Embryonic facial prominence (tissue), 1 donor: ENCODE results near the gene DNMT1.
"Not testable (repeated sequence)": the region's sequence is repeated elsewhere in the genome, so short reads cannot be mapped to it uniquely, and the experiment has no call there.

Source experiments
- DNase-seq: peaks from one replicate; pipeline ENCODE4 v3.0.0-alpha.2; 2016; ENCODE audit errors: extremely low spot score

DNMT1 gene

DNA sequence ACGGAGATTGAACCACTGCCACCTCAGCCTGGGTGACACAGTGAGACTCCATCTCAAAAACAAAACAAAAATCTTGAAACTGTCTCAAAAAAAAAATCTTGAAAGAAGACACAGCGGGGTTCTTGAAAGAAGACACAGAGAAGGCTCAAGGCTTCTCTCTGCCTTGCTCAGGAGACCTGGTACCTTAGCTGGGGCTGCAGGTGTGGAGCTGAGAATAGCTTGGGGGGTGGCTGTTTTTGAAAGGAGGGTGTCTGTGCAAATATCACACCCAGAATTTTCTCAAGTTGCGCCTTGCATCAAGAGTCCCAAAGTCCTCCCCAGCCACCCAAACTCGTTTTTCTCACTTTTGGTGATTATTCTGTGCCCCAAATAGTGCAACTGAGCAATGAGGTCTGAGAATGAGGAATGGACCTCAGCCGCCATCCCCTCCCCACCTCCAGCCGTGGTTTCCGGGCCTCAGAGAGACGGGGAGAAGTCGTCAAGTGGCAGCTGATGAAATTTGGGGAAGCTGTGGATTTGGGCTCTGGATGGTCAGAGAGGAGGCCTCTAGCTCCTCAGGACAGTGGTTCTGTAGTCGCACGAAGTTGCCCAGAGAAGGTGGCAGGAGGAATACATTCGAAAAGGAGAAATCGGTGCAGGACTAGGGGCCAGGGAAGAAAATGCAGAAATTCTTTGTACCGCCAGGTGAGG lies 27.6 kb upstream of the DNMT1 start:
- no peak for DNase-seq

DNA sequence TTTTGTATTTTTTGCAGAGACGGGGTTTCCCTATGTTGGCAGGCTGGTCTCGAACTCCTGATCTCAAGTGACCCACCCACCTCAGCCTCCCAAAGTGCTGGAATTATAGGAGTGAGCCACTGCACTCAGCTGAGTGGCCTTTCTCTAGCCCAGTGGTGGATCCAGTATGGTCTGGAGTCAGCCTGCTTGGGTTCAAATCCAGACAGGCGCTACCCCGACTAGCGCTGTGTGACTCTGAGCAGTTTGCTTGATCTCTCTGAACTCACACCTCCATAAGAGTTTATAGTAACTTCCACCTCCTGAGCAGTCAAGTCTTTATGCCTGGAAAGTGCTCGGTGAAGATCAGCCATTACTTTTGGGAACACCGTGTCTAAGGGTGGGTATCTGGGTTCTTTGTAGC lies 25.9 kb upstream of the DNMT1 start:
- no peak for DNase-seq

DNA sequence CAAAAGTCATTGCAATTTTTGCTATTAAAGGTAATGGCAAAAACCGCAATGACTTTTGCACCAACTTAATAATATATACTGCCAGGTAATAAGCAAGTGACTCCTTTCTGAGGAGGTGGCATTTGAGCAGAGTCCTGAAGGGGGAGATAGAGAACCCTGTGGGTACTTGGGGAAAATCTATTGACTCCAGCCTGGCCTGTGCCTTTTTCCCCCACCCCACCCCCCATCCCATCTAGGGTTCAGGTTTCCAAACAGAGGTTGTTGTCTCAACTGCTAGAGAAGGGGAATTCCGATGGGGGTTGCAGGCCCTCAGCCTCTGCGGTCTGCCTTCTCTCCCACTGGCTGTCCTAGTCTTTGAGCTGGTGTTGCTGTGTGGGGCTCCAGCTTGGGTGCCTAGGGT lies 24.9 kb upstream of the DNMT1 start:
- DNase-seq, result no peak

DNA sequence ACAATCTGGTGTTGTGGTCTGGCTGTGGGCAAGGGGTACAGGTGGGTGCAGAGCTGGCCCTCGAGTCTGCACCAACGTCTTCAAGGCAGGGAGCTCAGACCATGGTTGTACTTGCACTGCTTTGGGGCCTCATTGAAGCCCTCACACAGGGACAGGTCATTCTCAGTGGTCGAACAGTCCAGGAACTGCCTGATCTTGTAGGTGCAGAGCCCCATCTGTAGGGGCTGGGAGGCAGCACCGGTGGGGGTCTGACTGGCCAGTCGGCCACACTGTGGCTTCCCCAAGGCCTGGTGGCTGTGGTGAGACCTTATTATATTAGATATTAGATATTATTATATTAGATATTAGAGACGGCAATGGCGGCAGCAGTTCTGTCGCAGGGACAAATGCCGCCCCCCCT lies 22.3 kb upstream of the DNMT1 start:
- no peak for DNase-seq

DNA sequence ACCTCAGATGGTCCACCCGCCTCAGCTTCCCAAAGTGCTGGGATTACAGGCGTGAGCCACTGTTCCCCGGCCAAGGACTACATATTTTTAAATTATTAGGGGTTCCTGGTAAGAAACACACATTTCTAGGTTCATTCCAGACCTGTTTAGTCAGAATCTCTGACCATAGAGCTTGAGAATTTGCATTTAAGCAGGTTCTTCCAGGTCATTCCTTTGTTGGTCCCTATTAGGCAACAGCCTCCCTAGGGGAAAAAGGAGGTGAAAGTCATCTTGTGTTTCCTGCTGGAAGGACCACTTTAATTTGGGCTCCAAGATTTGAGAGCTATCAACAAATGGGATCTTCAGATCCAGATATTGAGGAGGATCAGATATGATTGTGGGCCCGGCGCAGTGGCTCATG lies 20.0 kb upstream of the DNMT1 start:
- DNase-seq, result no peak

DNA sequence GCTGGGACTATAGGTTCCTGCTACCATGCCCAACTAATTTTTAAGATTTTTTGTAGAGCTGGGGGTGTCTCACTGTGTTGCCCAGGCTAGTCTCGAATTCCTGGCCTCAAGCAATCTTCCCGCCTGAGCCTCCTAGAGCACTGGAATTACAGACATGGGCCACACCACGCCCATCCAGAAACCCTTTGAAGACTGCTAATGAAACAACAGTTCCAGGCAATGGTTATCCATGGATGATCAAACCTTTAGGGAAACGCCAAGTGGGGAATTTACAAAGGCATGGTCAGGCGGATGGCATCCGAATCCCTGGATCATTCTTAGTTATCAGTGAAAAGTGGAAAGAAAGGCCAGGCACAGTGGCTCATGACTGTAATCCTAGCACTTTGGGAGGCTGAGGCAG lies 16.9 kb upstream of the DNMT1 start:
- DNase-seq, result no peak

DNA sequence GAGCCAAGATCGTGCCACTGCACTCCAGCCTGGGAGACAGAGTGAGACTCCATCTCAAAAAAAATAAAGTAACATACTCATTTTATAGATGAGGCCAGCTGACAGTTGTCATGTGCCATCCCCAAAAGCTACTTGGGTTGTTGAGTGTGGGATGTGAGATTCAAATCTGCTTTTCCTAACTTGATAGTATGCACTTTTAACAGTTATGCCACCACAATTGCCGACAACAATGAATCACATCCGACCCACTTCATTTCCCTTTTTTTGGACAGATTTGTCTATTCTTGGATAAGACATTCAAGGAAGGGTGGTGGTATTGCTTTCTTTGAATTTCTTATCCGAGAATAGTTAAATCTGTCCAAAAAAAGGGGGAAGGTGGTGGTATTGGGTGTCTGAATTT lies 16.3 kb upstream of the DNMT1 start:
- DNase-seq, result no peak

DNA sequence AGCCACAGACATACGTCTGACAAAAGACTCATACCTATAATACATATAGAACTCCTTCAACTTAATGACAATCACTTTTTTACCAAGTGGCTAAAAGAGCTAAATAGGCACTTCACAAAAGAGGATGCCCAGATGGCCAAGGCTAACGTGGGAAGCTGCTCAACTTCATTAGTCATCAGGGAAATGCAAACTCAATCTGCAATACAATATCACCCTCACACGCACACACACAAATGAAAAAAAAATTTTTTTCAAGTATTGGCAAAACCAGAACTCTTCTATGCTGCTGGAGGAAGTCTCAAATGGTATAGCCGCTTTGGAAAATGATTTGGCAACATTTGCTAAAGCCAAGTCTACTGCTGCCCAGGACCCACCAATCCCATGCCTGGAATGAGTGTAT lies 14.6 kb upstream of the DNMT1 start:
- DNase-seq, result no peak

DNA sequence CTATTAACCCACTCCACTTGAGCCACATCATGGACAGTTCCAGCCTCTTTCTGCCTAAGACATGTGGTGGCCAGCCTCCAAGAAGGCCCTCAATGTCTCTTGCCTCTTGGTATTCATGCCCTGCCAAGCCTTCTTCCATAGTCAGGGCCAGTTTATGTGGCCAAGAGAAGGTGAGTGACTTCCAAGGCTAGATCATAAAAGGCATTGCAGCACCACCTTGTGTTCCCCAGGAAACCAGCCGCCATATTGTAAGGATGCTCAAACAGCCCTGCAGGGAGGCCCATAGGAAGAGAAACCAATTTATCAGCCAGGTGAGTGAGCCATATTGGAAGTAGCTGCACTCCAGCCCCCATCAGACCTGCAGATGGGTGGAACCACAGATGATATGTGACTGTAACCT lies 12.3 kb upstream of the DNMT1 start:
- no peak for DNase-seq

DNA sequence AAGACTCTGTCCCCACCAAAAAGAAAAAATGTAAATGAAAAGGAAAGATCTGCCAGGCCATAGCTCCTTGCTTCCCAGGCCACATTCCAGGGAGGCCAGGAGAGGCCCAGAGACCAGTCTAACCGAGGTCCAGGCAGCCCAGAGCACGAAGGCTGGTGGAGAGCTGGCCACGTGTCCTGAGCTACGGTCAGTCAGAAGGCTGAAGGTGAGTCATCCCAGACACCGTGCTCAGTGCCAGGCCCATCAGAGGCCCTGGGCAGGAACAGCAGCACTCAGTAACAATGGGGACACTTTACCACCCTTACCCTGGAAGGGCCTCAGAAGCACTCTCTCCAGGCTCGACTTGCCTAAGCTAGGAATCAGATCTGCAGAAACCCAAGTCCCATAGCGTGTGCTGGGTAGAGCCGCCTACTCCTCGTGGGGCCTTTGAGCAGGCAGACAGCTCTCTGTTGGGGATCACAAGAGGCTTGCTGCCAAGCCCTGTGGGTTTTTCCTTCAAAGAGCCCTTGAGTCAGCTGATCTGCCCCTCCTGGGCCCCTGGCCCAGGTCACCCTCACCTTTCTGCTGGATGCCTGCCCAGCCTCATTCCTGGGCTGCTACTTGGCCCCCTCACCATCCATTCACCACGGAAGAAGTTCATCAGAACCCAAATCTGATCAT lies 11.6 kb upstream of the DNMT1 start:
- DNase-seq, result no peak

DNA sequence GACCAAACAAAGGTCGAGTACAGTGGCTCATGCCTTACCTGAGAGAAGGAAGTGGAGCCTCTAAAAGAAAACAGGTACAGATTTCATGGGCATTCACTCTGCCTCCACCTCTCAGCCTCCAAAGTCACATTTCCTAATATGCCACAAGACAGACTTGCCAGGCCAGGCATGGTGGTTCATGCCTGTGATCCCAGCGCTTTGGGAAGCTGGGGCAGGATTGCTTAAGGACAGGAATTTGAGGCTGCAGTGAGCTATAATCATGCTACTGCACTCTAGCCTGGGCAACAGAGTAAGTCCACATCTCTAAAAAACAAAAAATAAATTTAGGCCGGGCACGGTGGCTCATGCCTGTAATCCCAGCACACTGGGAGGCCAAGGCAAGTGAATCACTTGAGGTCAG lies 10.9 kb upstream of the DNMT1 start:
- no peak for DNase-seq

DNA sequence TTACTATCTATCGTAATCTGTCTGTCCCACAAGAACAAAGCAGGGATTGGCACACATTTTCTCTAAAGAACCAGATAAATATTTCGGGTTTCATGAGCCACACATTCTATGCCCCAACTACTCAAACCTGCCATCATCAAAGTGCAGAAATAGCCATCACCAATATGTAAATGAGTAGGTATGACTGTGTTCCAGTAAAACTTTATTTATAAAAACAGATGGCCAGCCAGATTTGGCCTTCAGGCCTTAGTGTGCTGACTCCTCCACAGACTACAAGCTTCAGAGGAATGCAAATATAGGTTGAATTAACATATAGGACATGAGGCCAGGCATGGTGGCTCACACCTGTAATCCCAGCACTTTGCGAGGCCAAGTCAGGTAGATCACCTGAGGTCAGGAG lies 8.9 kb upstream of the DNMT1 start:
- DNase-seq, result no peak

DNA sequence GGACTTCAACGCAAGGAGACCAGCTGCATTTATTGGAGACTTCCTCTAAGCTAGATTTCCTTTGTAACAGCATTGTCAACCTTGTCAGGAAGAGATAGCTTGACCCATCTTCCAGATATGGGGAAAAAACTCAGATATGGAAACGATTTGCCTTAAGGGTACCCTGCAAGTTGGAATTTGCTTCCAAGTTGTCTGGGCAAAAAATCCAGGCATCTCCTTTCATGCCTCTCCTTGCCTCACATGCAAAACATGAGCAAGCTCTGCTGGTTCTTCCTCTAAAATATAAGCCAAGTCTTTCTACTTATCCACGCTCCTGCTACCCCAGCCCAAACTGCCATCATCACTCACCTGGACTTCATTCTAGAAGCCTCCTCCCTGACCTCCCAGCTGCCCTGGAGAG lies 6.4 kb upstream of the DNMT1 start:
- no peak for DNase-seq

DNA sequence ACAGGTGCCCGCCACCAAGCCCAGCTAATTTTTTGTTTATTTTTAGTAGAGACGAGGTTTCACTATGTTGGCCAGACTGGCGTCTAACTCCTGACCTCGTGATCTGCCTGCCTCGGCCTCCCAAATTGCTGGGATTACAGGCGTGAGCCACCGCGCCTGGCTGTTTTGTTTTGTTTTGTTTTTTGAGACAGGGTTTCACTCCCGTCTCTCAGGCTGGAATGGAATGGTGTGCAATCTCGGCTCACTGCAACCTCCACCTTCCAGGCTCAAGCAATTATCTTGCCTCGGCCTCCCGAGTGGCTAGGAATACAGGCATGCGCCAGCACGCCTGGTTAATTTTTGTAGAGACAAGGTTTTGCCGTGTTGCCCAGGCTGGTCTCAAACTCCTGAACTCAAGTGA lies 5.3 kb upstream of the DNMT1 start:
- DNase-seq, result not testable (repeated sequence)

DNA sequence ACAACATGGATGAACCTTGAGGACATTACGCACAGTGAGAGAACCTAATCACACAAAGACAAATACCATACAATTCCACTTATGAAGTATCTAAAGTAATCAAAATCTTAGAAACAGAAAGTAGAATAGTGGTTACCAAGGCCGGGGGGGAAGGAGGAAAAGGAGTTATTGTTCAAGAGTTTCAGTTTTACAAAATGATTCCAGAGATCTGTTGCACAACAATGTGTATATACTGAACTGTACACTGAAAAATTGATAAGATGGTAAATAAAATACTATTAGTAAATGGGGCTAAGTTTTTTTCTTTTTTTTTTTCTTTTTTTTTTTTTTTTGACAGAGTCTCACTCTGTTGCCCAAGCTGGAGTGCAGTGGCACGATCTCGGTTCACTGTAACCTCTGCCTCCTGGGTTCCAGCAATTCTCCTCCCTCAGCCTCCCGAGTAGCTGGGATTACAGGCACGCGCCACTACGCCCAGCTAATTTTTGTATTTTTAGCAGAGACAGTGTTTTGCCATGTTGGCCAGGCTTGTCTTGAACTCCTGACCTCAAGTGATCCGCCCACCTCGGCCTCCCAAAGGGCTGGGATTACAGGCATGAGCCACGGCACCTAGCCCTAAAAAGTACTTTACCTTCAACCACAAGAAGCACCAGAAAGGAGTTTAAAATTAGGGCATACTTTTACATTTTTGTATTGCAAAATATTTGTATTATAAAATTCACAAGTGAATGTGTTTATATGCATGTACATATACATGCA lies 4.3 kb upstream of the DNMT1 start:
- not testable (repeated sequence) for DNase-seq

DNA sequence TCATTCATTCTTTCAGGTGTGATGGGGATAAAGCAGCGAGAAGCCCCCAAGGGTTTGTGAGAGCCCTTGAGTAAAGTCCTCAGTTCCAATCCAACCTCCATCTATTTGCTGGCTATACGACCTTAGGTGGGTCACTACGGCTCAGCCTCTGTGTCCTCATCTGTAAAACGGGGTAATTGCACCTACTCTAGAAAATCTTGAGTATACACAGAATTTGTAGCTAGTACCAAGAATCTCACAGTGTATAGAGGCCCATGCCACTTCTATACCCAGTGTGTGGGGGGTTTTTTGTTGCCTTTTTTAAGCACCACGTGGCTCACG lies 406 bp upstream of the DNMT1 start:
- no peak for DNase-seq

DNA sequence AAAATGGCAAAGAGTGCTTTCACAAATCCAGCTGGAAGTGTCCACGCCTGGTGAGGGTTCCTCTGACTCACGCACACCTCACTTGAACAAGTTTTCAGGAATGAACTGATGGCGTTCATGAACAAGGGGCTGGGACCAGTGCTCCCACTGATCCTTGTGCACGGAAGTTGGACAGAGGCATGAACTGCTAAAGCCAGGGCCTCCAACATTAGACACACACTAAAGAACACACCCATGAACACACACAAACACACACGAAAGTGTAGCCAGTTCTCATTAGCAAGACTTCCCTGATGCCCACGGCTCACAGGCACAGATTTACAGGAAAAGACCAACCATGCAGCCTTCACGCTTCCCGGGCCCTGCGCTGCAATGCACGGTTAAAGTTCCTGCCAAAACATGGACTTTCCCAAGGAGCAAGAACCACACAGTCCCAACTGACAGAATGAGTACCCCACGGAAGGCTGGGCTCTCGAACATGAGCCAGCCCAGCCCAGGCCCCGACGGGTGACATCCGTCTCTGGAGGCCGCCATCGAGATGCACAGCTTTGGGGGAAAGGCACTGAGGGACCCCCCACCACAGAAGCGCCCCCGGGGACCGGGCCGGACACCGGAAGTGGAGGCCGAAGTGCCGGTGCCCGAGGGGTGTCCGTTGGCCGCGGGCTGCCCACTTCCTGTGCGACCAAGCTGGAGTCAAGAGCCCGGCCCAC lies 808 bp downstream of the DNMT1 start:
- DNase-seq, result no peak

DNA sequence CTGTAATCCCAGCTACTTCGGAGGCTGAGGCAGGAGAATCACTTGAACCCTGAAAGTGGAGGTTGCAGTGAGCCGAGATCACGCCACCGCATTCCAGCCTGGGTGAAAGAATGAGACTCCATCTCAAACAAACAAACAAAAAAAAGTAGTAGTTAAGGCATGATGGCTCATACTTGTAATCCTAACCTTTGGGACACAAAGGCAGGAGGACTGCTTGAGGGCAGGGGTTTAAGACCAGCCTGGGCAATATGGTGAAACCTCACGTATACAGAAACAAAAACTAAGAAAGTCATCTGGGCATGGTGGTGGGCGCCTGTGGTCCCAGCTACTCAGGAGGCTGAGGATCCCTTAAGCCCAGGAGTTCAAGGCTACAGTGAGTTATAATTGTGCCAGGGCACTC lies 1.8 kb downstream of the DNMT1 start:
- no peak for DNase-seq

DNA sequence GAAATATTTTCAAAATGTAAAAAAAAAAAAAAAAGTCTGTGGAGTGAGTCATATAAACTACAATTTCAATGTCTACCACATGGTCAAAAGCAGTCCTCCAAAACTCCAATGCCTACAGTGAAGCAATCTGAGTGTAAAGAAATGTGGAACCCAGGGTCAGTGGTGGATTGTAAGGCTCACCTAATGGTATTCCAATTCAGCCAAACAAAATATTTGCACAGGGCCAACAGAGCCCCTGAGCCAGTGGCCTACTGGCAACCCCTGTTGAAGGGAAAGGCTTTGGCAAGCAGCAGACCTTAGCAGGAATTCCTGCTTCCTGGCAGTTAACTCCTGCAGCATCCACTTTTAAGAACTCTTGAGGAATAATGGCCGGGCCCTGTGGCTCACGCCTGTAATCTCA lies 3.4 kb downstream of the DNMT1 start:
- no peak for DNase-seq

DNA sequence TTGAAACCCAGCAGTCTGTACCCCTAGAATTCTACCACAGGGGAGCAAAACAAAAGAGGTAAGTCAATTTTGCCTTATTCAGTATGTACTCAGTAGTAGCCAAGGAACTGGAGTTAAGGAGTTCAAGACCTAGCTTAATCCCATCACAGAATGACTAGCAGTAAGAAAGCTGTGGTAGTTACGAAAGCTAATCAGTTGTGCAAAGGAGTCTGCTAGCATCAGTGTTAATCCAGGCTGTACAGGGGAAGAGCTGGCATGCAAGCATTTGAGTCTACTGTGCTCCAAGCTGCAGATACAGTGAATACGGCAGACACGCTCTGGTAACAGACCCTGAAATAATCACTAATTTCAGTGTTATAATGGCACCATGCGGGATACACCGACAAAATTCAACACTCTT lies 4.7 kb downstream of the DNMT1 start:
- DNase-seq, result no peak

DNA sequence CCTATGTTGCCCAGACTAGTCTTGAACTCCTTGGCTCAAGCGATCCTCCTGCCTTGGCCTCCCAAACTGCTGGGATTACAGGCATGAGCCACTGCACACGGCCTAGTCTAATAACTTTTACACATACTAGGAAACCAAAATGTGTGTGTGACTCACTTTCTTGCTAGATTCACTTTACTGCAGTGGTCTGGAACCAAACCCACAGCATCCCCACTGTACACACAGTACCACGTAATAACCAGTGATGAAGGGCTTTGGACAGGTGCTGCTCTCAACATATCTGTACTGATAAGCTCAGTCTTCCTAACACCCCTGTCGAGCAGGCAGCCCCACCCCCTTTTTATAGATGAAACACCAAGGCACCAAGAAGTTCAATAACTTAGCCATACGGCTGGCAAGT lies 5.1 kb downstream of the DNMT1 start:
- no peak for DNase-seq

DNA sequence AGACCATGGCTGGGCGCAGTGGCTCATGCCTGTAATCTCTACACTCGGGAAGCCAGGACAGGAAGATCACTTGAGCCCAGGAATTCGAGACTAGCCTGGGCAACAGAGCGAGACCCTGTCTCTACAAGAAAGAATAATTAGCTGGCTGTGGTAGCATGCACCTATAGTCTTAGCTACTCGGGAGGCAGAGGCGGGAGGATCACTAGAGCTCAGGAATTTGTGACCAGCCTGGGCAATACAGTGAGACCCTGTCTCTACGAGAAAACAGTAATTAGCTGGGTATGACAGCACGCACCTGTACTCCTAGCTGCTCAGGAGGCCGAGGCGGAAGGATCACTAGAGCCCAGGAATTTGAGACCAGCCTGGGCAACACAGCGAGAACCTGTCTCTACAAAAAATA lies 7.4 kb downstream of the DNMT1 start:
- no peak for DNase-seq

DNA sequence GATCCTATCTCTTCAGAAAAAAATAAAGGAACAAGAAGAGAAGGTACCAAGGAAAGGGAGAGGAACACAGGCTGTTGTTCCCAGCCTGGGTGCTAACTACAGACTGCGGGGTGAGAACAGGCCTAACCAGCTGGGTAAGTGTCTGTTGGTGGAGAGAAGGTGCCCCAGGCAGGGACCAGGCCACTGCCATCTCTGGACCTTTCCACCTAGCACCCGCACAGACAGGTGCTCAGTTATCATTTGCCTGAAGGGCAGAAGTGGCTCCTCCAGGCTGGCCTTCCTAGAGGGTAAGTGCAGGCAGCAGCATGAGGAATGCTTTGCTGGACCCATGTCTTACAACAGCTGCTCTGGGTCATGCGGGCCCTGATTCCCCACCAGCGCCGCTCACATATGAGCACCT lies 10.1 kb downstream of the DNMT1 start:
- no peak for DNase-seq
